ENCODE data around the gene LTBP4.

DNA sequence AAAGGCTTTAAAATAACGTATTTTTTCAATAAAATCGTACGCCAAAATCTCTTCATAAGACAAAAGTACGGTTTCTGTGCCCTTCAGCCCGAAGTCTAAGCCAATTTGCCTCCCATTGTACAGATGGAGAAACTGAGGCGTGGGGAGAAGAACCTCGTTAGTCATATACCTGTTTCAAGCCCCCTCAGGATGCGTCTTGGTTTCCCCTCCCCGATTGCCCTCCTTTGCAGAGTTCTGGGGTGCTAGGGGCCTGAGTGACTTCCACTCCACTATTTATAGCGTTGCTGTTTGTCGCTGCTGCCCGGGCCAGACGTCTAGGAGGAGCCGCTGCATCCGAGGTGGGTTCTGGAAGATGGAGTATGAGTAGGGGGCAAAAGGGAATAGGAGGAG lies 2.3 kb upstream of the LTBP4 start:
- TF ChIP-seq, protein P1, sequence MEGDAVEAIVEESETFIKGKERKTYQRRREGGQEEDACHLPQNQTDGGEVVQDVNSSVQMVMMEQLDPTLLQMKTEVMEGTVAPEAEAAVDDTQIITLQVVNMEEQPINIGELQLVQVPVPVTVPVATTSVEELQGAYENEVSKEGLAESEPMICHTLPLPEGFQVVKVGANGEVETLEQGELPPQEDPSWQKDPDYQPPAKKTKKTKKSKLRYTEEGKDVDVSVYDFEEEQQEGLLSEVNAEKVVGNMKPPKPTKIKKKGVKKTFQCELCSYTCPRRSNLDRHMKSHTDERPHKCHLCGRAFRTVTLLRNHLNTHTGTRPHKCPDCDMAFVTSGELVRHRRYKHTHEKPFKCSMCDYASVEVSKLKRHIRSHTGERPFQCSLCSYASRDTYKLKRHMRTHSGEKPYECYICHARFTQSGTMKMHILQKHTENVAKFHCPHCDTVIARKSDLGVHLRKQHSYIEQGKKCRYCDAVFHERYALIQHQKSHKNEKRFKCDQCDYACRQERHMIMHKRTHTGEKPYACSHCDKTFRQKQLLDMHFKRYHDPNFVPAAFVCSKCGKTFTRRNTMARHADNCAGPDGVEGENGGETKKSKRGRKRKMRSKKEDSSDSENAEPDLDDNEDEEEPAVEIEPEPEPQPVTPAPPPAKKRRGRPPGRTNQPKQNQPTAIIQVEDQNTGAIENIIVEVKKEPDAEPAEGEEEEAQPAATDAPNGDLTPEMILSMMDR (IDR thresholded peaks at IDR 0.05), result no peak
- no peak for TF ChIP-seq POLR2A (IDR thresholded peaks at IDR 0.05)
